GM12892 (cell line): ENCODE measurements around the gene INVS.

ENCODE experiments used
- POLR2AphosphoS5 ChIP-seq: IDR thresholded peaks from 2 replicates; pipeline ENCODE4 v1.6.1; 2011; ENCODE audit warnings: low read depth, low read length, control low read depth
- TAF1 ChIP-seq: IDR thresholded peaks from 2 replicates; pipeline ENCODE4 v1.6.1; 2011; ENCODE audit warnings: low read depth, mild to moderate bottlenecking, control low read depth, low read length, borderline replicate concordance

- no peak for TF ChIP-seq POLR2AphosphoS5
- no peak for TF ChIP-seq TAF1
Observed at GRCh38 chr9:100315561-100315960, 216.5 kb downstream of the INVS start.
